NCI-H774 (cell line): ENCODE measurements around the gene SWI5.
A peak's percentile ranks its signal among the peaks of the same experiment; 100 is the strongest.

ENCODE experiments used
- DNase-seq: peaks from one replicate; lab custom pipeline; 2025; lab: John Stamatoyannopoulos, UW

Gene SWI5

GRCh38 chr9:128321343-128321742 is 45.3 kb downstream of the SWI5 start:
- DNase-seq = no peak

DNA sequence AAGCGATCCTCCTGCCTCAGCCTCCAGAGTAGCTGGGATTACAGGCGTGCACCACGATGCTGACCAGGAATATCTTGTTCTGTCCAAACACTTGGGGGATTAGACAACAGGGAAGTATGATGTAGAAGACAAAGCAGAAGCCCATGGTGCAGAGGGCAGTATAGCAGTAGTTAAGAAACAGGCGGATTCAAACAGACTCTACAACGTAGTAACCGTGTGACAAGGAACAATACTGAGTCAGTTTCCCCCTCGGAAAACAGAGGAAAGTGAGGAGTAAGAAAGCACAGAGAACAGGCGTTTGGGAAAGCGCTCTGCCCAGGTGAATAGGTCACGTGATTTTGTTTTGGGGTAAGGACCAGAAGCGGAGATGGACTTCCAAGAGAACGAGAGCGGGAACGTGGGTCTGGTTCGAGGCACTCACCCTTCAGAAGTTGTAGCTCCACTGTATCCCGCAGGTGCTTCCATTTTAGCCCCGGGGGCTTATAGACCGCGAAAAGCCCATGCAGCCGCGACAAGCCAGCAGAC is 45.9 kb downstream of the SWI5 start:
- DNase-seq = peak; percentile 71

DNA sequence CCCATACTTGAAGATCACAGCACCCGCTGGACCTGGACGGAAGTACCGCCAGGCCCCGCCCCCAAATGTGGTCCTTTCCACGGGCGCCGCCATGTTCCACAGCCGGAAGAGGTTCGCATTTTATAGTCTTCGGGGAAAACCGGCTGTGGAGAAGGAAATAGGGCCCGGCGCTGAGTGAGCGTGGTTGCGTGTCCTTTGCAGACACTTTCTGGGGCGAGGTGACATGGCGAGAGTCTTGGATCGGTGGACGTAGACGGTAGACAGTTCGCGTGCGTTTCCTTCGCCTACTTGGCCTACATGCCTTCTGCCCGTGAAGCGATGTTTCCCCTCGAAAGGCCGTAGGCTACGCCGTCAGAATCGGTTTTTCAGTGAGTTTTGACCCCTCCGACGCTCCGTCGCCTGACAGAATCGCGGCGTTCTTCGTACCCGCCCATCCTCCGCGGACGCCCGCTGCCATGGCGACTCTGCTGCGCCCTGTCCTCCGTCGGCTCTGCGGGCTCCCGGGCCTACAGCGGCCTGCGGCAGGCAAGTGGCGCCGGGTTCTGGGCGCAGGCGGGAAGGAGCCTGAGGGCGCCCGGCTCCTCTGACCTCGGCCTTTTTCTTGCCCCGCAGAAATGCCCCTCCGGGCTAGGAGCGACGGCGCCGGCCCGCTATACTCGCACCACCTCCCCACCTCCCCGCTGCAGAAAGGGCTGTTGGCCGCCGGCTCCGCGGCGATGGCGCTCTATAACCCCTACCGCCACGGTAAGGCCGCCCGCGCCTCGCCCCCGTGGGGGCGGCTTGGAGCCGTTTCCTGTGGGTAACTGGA is 46.5 kb downstream of the SWI5 start, which contains the start of the genes COQ4 and TRUB2:
TSS of gene COQ4 (plus strand) at position 436 of the 808 bp plus-strand sequence. CDS start at position 456, 20 bp downstream.
TSS of gene TRUB2 (minus strand) at position 44 of the 808 bp plus-strand sequence. CDS start at position 5, 39 bp downstream.
- peak; percentile 97 for DNase-seq

DNA sequence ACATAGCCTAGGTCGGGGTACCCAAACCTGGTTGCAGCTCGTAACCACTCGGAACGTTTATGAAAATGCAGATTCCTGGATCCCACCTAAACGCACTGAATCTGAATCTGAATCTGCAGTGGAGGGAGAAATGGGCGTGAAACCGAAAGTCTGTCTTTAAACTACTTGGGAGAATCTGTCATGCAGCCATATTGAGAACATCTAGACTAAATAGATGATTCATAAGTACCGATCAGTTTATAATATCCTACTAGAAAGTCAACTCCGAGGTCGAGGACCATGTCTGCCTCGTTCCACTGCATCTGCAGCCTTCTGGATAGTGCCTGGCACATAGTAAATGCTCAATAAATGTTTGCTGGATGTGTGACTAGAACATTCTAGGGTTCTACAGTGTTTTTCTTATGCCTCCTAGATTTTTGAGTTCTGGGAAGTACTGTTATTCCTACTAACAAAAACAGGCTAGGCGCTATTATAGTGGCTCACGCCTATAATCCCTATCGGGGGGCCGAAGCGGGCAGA is 47.2 kb downstream of the SWI5 start:
- no peak for DNase-seq

GRCh38 chr9:128323791-128324190 is 47.7 kb downstream of the SWI5 start:
- no peak for DNase-seq

DNA sequence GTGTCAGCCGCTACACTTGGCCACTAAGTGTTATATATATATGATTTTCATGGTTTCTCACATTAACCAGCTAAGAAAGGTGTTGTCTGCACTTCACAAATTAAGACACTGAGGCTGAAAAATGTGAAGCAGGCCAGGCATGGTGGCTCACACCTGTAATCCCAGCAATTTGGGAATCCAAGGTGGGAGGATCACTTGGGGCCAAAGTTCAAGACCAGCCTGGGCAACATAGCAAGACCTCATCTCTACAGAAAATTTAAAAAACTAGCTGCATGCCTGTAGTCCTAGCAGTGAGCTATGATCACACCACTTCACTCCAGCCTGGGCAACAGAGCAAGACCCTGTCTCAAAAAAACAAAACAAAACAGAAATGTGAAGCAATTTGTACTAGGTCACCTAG is 48.3 kb downstream of the SWI5 start:
- DNase-seq = no peak

- no peak for DNase-seq
Observed at GRCh38 chr9:128325629-128326028, 49.6 kb downstream of the SWI5 start.

- no peak for DNase-seq
Observed at GRCh38 chr9:128333451-128333869, 57.4 kb downstream of the SWI5 start.

DNA sequence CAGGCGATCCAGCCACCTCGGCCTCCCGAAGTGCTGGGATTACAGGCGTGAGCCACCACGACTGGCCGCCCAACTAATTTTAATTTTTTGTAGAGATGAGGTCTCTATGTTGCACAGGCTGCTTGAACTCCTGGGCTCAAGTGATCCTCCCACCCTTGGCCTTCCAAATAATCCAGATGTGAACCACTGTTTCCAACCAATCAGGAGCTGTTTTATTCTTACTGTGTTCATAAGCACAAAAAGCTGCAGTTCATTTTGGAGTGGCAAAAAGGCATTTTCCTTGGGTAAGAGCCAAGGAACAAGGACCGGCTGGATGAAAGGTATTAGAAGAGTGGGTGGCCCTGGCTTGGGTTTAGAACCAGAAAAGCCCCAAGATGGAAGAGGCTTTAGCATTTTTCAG is 59.1 kb downstream of the SWI5 start:
- no peak for DNase-seq

DNA sequence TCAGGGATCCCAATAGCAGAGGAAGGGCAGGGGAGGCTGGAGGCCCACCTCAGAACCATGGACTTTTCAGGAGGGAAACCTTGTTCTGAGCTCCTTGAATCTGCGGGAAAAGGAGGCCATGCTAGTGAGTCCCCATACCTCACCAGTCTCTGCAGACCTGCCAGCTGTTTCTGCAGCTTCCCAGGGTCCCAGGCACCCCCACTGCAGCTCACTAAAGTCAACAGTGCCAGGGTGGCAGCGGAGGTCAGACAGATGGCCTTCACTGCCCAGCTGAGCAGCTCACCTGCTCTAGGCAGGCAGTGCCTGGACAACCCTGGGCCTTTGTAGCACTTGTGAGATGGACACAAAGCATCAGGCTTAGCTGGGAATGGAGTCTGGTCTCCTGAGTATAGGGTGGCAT is 59.8 kb downstream of the SWI5 start:
- no peak for DNase-seq

GRCh38 chr9:128337936-128338335 is 61.9 kb downstream of the SWI5 start:
- no peak for DNase-seq
